GM10266 (cell line): ENCODE measurements around the gene C9orf50.

Experiments used
- DNase-seq: peaks from one replicate; pipeline ENCODE4 v3.0.0; 2012; ENCODE audit errors: extremely low spot score
- TF ChIP-seq, protein P1 (sequence below): IDR thresholded peaks from 2 replicates; pipeline ENCODE4 v1.5.1; 2012; ENCODE audit warnings: mild to moderate bottlenecking, low read depth; ENCODE audit not compliant: control insufficient read depth, insufficient read depth; ENCODE audit errors: missing control alignments

The C9orf50 gene

DNA sequence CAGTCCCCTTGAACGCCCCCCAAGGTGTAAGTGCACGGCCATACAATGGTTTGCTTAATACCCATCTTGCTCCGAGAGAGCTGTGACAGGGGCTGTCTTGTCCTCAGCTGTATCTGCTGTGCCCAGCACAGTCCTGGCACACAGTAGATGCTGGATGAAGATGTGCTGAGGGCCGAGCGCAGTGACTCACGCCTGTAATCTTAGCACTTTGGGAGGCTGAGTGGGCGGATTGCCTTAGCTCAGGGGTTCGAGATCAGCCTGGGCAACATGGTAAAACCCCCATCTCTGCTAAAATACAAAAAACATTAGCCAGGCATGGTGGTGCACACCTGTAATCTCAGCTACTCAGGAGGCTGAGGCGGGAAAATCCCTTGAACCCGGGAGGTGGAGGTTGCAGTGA lies 53.6 kb downstream of the C9orf50 start:
- DNase-seq, result no peak
- TF ChIP-seq, protein P1, sequence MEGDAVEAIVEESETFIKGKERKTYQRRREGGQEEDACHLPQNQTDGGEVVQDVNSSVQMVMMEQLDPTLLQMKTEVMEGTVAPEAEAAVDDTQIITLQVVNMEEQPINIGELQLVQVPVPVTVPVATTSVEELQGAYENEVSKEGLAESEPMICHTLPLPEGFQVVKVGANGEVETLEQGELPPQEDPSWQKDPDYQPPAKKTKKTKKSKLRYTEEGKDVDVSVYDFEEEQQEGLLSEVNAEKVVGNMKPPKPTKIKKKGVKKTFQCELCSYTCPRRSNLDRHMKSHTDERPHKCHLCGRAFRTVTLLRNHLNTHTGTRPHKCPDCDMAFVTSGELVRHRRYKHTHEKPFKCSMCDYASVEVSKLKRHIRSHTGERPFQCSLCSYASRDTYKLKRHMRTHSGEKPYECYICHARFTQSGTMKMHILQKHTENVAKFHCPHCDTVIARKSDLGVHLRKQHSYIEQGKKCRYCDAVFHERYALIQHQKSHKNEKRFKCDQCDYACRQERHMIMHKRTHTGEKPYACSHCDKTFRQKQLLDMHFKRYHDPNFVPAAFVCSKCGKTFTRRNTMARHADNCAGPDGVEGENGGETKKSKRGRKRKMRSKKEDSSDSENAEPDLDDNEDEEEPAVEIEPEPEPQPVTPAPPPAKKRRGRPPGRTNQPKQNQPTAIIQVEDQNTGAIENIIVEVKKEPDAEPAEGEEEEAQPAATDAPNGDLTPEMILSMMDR, result no peak

DNA sequence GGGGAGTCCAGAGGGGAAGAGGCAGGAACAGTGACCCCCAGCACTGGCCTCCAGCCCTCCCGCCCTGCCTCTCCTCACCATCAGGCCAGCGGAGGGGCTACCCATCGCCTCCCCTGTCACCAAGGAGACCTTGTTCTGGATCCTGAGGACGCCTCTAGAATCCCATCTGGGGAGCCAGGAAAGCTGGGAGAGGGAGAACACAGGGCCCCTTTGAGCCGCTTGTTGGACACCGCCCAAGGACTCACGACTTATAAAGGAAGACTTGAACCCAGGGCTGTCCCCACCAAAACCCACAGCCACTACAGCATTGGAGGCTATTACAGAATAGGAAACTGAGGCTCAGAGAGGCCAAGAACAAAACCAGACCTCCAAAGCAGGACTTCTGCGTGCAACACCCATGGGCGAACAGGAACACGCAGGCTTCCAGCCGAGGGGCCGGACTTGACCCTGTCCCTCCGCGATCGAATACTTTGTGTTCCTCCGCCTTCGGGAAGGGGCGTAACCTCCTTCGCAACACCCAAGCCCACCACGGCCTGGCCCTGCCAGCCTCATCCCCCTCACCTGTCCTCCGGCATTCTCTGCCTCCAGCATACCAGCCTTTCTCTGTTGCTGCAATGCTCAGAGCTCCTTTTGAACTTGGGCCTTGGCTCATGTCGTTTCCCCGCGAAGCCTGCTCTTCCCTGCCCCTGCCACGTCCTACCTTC lies 54.2 kb downstream of the C9orf50 start:
- TF ChIP-seq, protein P1, result no peak
- DNase-seq, result no peak

DNA sequence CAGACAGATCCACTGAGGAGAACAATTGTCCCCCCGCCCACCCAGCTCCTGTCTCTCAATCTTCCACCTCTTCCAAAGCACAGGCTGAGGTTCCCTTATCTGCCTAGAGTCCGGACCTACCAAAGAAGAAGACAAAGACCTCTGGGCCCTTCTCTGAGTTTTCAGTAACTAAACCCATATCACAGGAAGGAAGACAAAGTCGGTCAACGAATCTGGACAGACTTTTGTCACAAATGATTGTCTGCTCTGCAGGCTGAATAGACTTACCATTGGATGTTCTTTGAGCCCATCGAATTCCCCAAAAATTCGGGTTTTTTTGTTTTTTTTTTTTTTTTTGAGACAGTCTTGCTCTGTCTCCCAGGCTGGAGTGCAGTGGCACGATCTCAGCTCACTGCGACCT lies 58.0 kb downstream of the C9orf50 start:
- TF ChIP-seq, protein P1, result no peak
- no peak for DNase-seq

DNA sequence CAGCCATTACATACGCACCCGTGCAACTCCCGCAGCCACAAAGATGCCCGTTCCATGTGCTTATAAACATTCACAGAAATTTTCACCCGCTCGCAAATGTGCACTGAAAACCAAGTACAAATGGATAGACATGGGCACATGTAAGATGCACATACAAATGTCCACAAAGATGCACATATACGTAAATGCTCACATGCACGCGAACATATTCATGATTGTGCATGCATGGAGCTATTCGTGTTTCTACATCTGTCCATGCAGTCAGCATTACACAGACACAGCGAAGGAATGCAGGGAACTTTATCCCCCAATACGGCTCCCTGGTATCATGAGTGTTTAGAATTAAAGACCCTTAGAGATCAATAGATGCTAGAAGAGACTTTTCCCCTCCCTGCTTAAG lies 58.4 kb downstream of the C9orf50 start:
- DNase-seq, result no peak
- TF ChIP-seq, protein P1, result no peak
